Sciatic nerve (tissue), 2 donors: ENCODE data around the gene AP1M1. TPM values are rescaled to one million over a fixed set of nuclear protein-coding genes. Genes with fewer than 3 reads are reported as not detected.
"Not testable (repeated sequence)": the region's sequence is repeated elsewhere in the genome, so short reads cannot be mapped to it uniquely, and the experiment has no call there.

Experiments
- ATAC-seq: fragments of 200-7000 bp; cut with Tn5 transposase; one replicate; pipeline ENCODE4 v1.9.1; 2020; ENCODE audit warnings: mild to moderate bottlenecking, moderate library complexity
- DNase-seq: peaks from one replicate; pipeline ENCODE4 v3.0.0-alpha.2; 2020; ENCODE audit warnings: low spot score
- intact Hi-C: fragments of 100-400 bp; cut with DNase I; formaldehyde crosslinking; loops from one replicate; pipeline ENCODE4 v1.14.2; 2022
- total RNA-seq: library from RNA; stranded (reverse); fragmentation: NEBNext Ultra II Directional; extraction: Animal tissue kit (Norgen Biotek cat#: 25700); gene quantifications from one replicate; pipeline ENCODE4 v1.2.1, GENCODE V29; 2021
- donor health status: DM: no; HTN: no; CAD: no.
- donor health status: DM: no; HTN: no; CAD: no.

Gene AP1M1
- total RNA-seq, 1 donor from 2014 or later, result 76.8 TPM

- intact Hi-C loops, result no loop called here
- DNase-seq (no peak), ATAC-seq (peak; percentile 21)
Observed at GRCh38 chr19:16274447-16274846, 76.7 kb downstream of the AP1M1 start.

GRCh38 chr19:16280306-16280705, 82.6 kb downstream of the AP1M1 start:
- DNase-seq (no peak), ATAC-seq (no peak)
- intact Hi-C loops, result no loop called here

- ATAC-seq (no peak), DNase-seq (no peak)
- intact Hi-C loops, result no loop called here
Observed at GRCh38 chr19:16281743-16282142, 84.0 kb downstream of the AP1M1 start.

- intact Hi-C loops, result no loop called here
- DNase-seq, result peak; percentile 87
- peak; percentile 87 for ATAC-seq
Observed at GRCh38 chr19:16283210-16284061, 85.7 kb downstream of the AP1M1 start.

- ATAC-seq (no peak), DNase-seq (no peak)
- intact Hi-C loops, result no loop called here
Observed at GRCh38 chr19:16284505-16284904, 86.8 kb downstream of the AP1M1 start.

GRCh38 chr19:16285079-16285478, 87.4 kb downstream of the AP1M1 start:
- ATAC-seq, intact Hi-C loops: not testable (repeated sequence)

GRCh38 chr19:16285769-16286498, 88.2 kb downstream of the AP1M1 start:
- no peak for ATAC-seq
- intact Hi-C loops, result no loop called here
- no peak for DNase-seq

More at GRCh38 chr19:16285079-16285478, 87.4 kb downstream of the AP1M1 start:
- DNase-seq, result not testable (repeated sequence)

- ATAC-seq (no peak), DNase-seq (no peak)
- intact Hi-C loops, result no loop called here
Observed at GRCh38 chr19:16288544-16288943, 90.8 kb downstream of the AP1M1 start.

GRCh38 chr19:16289594-16289993, 91.9 kb downstream of the AP1M1 start:
- ATAC-seq, result no peak
- no peak for DNase-seq
- intact Hi-C loops, result no loop called here

- DNase-seq (no peak), ATAC-seq (no peak)
- intact Hi-C loops, result no loop called here
Observed at GRCh38 chr19:16290692-16291091, 93.0 kb downstream of the AP1M1 start.

GRCh38 chr19:16293118-16294091, 95.7 kb downstream of the AP1M1 start:
- DNase-seq, result peak; percentile 81
- intact Hi-C loops, result no loop called here

GRCh38 chr19:16295057-16295456, 97.3 kb downstream of the AP1M1 start:
- DNase-seq (no peak), ATAC-seq (no peak)
- intact Hi-C loops, result no loop called here

More at GRCh38 chr19:16293118-16294091, 95.7 kb downstream of the AP1M1 start:
- peak; percentile 94 for ATAC-seq

Other genes with a start within 250 kb of the AP1M1 start
- gene OR10H4, start 248.9 kb upstream of the AP1M1 start, total RNA-seq, result not detected
- gene TPM4, start 121.4 kb upstream of the AP1M1 start, total RNA-seq, result 543 TPM
- 49.6 TPM for gene RAB8A, start 86.0 kb upstream of the AP1M1 start, total RNA-seq
- gene HSH2D, start 54.2 kb upstream of the AP1M1 start, total RNA-seq, result 1.2 TPM
- gene CIB3, start 24.4 kb upstream of the AP1M1 start, total RNA-seq, result not detected
- gene FAM32A, start 12.5 kb upstream of the AP1M1 start, total RNA-seq, result 44.8 TPM
- gene KLF2, start 126.9 kb downstream of the AP1M1 start, total RNA-seq, result 105 TPM